Esophagus squamous epithelium (tissue), 4 donors: ENCODE results near the gene ICAM1.

Source experiments
- CTCF ChIP-seq, 6 experiments: fragments of 450-650 bp in 4 of 6; fragments of 200-600 bp in 2 of 6; sonication (generic) in 2 of 6; IDR thresholded peaks; one replicate each; pipeline ENCODE4 v1.5.1; 2016 to 2019; ENCODE audit warnings: antibody characterized with exemption in 6 of 6, mild to moderate bottlenecking in 4 of 6, moderate library complexity in 4 of 6
- POLR2A ChIP-seq, 4 donors: fragments of 450-650 bp; IDR thresholded peaks; one replicate each; pipeline ENCODE4 v1.6.1; 2017; ENCODE audit warnings: antibody characterized with exemption in 4 of 4, mild to moderate bottlenecking in 4 of 4, moderate library complexity in 3 of 4

GRCh38 chr19:10288662-10289166 lies 17.8 kb downstream of the ICAM1 start:
- TF ChIP-seq CTCF (IDR thresholded peaks at IDR 0.05): no peak
- TF ChIP-seq POLR2A (IDR thresholded peaks at IDR 0.05): no peak
